ENCODE data around the gene PROSER1.

- no peak for TF ChIP-seq TAF1 (IDR thresholded peaks at IDR 0.05; ENCODE audit: borderline replicate concordance, low read depth, low read length)
- TF ChIP-seq POLR2A (IDR thresholded peaks at IDR 0.05; ENCODE audit: low read depth, low read length), result no peak
These were observed 56.8 kb downstream of the PROSER1 start for GRCh38 chr13:38981096-38981495.
